ENCODE measurements around the gene TLR1.
"Not testable (repeated sequence)": the region's sequence is repeated elsewhere in the genome, so short reads cannot be mapped to it uniquely, and the experiment has no call there.

TLR1 gene

DNA sequence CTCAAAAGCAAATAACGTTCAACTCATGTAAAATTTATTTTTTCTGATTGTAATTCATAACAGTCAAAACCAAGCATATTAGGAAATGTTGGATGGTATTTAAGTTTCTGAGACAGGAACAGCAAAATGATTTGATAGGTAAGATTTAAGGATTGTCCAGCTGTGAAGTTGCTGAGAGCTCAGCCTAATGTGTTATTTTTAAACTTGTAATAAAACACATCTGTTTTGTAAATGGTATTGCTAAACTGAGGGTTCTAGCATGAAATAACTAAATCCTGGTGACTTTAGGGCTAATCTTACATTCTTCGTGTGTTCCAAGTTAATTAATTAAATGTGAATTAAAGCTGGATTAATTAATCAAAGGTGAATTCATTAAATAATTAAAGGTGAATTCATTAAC is 35.1 kb downstream of the TLR1 start:
- Histone ChIP-seq H3K4me1 (ENCODE audit: control insufficient read depth, insufficient read depth, low read length) (peaks cover 11% of the 10 kb centered on the region), H3K36me3 (ENCODE audit: insufficient read depth, low read length) (no peaks in the 10 kb centered on the region), H3K4me3 (ENCODE audit: low read length) (no peak overlapping the region), H3K27me3 (ENCODE audit: control insufficient read depth, insufficient read depth, low read length) (no peaks in the 10 kb centered on the region), H3K4me2 (ENCODE audit: low read length) (peak overlapping the region; percentile 60), H3K9ac (ENCODE audit: low read depth, low read length) (no peak overlapping the region), H3K9me3 (replicated peaks; ENCODE audit: low read length) (no peaks in the 10 kb centered on the region)

GRCh38 chr4:38768968-38769394 is 35.6 kb downstream of the TLR1 start:
- no peaks in the 10 kb centered on the region for H3K36me3 ChIP-seq (ENCODE audit: insufficient read depth, low read length)
- peak overlapping the region; percentile 60 for H3K4me2 ChIP-seq (ENCODE audit: low read length)
- H3K9me3 ChIP-seq (replicated peaks; ENCODE audit: low read length) = no peaks in the 10 kb centered on the region
- no peaks in the 10 kb centered on the region for H3K27me3 ChIP-seq (ENCODE audit: control insufficient read depth, insufficient read depth, low read length)
- H3K4me1 ChIP-seq (ENCODE audit: control insufficient read depth, insufficient read depth, low read length) = peaks cover 11% of the 10 kb centered on the region
- no peak overlapping the region for H3K9ac ChIP-seq (ENCODE audit: low read depth, low read length)
- H3K4me3 ChIP-seq (ENCODE audit: low read length) = no peak overlapping the region

- H3K27me3 ChIP-seq (ENCODE audit: control insufficient read depth, insufficient read depth, low read length); H3K9ac ChIP-seq (ENCODE audit: low read depth, low read length); H3K4me3 ChIP-seq (ENCODE audit: low read length); H3K36me3 ChIP-seq (ENCODE audit: insufficient read depth, low read length); H3K9me3 ChIP-seq (replicated peaks; ENCODE audit: low read length); H3K4me2 ChIP-seq (ENCODE audit: low read length): not testable (repeated sequence)
- peaks cover 11% of the 10 kb centered on the region for H3K4me1 ChIP-seq (ENCODE audit: control insufficient read depth, insufficient read depth, low read length)
Observed at GRCh38 chr4:38766940-38767339, 37.7 kb downstream of the TLR1 start.

DNA sequence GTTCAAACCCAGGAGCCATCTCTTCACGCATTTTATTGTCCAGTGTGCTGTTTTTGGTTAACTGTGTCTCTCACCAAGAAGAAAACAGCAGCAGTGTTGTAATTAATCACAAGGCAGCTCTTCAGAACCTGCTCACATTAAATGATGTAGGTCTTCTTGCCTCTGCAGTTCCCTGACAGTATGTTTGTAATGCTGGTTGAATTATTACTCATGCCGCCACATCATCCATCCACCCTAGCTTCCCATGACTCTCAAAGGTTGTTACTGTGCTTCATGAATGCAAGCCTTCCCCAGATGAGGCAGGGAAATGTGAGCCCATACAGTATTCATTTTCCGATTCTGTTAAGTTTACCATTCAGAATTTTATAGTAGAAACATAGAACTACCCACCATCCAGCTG is 39.2 kb downstream of the TLR1 start:
- Histone ChIP-seq H3K4me1 (ENCODE audit: control insufficient read depth, insufficient read depth, low read length) (peaks cover 11% of the 10 kb centered on the region), H3K4me2 (ENCODE audit: low read length) (no peak overlapping the region)

GRCh38 chr4:38764277-38764676 is 40.3 kb downstream of the TLR1 start:
- Histone ChIP-seq H3K9me3 (replicated peaks; ENCODE audit: low read length) (no peaks in the 10 kb centered on the region), H3K9ac (ENCODE audit: low read depth, low read length) (no peak overlapping the region), H3K27me3 (ENCODE audit: control insufficient read depth, insufficient read depth, low read length) (no peaks in the 10 kb centered on the region), H3K36me3 (ENCODE audit: insufficient read depth, low read length) (no peaks in the 10 kb centered on the region), H3K4me1 (ENCODE audit: control insufficient read depth, insufficient read depth, low read length) (peaks cover 6% of the 10 kb centered on the region), H3K4me3 (ENCODE audit: low read length) (no peak overlapping the region), H3K4me2 (ENCODE audit: low read length) (no peak overlapping the region)

More for the DNA sequence above, 39.2 kb downstream of the TLR1 start:
- no peaks in the 10 kb centered on the region for H3K27me3 ChIP-seq (ENCODE audit: control insufficient read depth, insufficient read depth, low read length)
- H3K9me3 ChIP-seq (replicated peaks; ENCODE audit: low read length) = no peaks in the 10 kb centered on the region
- no peak overlapping the region for H3K9ac ChIP-seq (ENCODE audit: low read depth, low read length)
- no peak overlapping the region for H3K4me3 ChIP-seq (ENCODE audit: low read length)
- H3K36me3 ChIP-seq (ENCODE audit: insufficient read depth, low read length) = no peaks in the 10 kb centered on the region

DNA sequence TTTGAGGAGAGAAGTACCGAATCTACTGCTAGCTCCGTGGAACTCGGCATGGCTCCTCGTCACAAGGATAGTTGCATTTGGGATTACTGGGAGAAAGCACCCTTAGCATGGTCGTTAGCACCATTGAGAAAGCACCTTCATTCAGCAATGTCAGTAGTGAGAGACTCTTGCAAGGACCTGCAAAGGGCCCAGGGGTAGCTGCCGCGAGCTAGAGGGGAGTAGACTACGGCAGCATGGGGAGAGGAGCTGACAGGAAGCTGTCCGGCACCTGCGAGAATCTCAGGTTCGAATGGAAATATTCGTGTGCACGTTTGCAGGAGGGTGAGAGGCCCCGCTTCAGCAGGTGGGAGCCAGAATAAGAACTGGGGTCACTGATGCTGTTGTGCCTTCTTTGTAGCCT is 42.0 kb downstream of the TLR1 start:
- H3K9ac ChIP-seq (ENCODE audit: low read depth, low read length) = no peak overlapping the region
- H3K4me1 ChIP-seq (ENCODE audit: control insufficient read depth, insufficient read depth, low read length) = no peaks in the 10 kb centered on the region
- H3K9me3 ChIP-seq (replicated peaks; ENCODE audit: low read length) = no peaks in the 10 kb centered on the region
- no peak overlapping the region for H3K4me2 ChIP-seq (ENCODE audit: low read length)
- H3K4me3 ChIP-seq (ENCODE audit: low read length) = no peak overlapping the region
- H3K36me3 ChIP-seq (ENCODE audit: insufficient read depth, low read length) = no peaks in the 10 kb centered on the region
- H3K27me3 ChIP-seq (ENCODE audit: control insufficient read depth, insufficient read depth, low read length) = no peaks in the 10 kb centered on the region

- Histone ChIP-seq H3K27me3 (ENCODE audit: control insufficient read depth, insufficient read depth, low read length) (no peaks in the 10 kb centered on the region), H3K4me3 (ENCODE audit: low read length) (no peak overlapping the region), H3K4me2 (ENCODE audit: low read length) (no peak overlapping the region), H3K9me3 (replicated peaks; ENCODE audit: low read length) (no peaks in the 10 kb centered on the region), H3K36me3 (ENCODE audit: insufficient read depth, low read length) (no peaks in the 10 kb centered on the region), H3K4me1 (ENCODE audit: control insufficient read depth, insufficient read depth, low read length) (no peaks in the 10 kb centered on the region), H3K9ac (ENCODE audit: low read depth, low read length) (no peak overlapping the region)
Observed at GRCh38 chr4:38759790-38760122, 44.8 kb downstream of the TLR1 start.

- no peaks in the 10 kb centered on the region for H3K27me3 ChIP-seq (ENCODE audit: control insufficient read depth, insufficient read depth, low read length)
- H3K4me3 ChIP-seq (ENCODE audit: low read length) = no peak overlapping the region
- H3K4me2 ChIP-seq (ENCODE audit: low read length) = peak overlapping the region; percentile 32
- no peaks in the 10 kb centered on the region for H3K9me3 ChIP-seq (replicated peaks; ENCODE audit: low read length)
- H3K36me3 ChIP-seq (ENCODE audit: insufficient read depth, low read length) = no peaks in the 10 kb centered on the region
- H3K4me1 ChIP-seq (ENCODE audit: control insufficient read depth, insufficient read depth, low read length) = no peaks in the 10 kb centered on the region
- peak overlapping the region; percentile 15 for H3K9ac ChIP-seq (ENCODE audit: low read depth, low read length)
Observed at GRCh38 chr4:38759113-38759789, 45.3 kb downstream of the TLR1 start.

- no peak overlapping the region for H3K4me3 ChIP-seq (ENCODE audit: low read length)
- H3K4me2 ChIP-seq (ENCODE audit: low read length) = no peak overlapping the region
- no peaks in the 10 kb centered on the region for H3K36me3 ChIP-seq (ENCODE audit: insufficient read depth, low read length)
- no peak overlapping the region for H3K9ac ChIP-seq (ENCODE audit: low read depth, low read length)
- H3K27me3 ChIP-seq (ENCODE audit: control insufficient read depth, insufficient read depth, low read length) = no peaks in the 10 kb centered on the region
- H3K4me1 ChIP-seq (ENCODE audit: control insufficient read depth, insufficient read depth, low read length) = peaks cover 6% of the 10 kb centered on the region
- no peaks in the 10 kb centered on the region for H3K9me3 ChIP-seq (replicated peaks; ENCODE audit: low read length)
Observed at GRCh38 chr4:38757945-38758600, 46.5 kb downstream of the TLR1 start.

DNA sequence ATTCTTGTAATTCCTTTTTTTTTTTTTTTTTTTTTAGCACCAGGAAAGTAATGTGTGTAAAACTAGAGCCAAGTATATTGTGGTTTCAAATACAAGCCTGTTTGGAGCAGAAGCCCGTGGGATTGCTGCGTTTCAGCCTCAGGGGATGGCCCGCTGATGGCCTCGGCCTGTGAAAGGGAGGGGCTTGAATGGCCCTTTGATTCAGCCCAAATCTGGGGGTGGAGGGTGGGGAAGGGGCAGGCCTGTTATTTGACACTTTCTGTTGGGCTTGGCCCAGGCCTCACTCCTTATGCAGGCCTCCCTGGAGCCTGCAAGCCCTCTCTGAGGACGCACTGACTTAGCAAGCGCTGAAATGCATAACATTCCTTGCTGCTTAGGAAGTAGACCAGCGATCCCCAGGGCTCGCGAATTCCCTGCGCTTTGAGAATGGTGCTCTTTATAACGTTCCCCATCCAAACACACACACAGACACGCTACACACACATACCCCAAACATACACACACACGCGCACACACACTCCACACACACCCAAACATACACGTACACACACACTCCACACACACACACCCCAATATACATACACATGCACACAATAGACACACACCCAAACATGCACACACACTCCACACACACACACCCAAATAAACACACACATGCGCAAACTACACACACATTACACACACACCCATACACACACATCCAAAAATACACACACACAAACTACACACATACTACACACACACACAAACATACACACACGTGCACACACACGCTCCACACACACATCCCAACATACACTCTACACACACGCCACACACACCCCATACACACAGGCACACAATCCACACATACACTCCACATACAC is 51.4 kb downstream of the TLR1 start:
- Histone ChIP-seq H3K9me3 (replicated peaks; ENCODE audit: low read length) (no peaks in the 10 kb centered on the region), H3K9ac (ENCODE audit: low read depth, low read length) (peak overlapping the region; percentile 37), H3K27me3 (ENCODE audit: control insufficient read depth, insufficient read depth, low read length) (no peaks in the 10 kb centered on the region), H3K4me1 (ENCODE audit: control insufficient read depth, insufficient read depth, low read length) (peaks cover 21% of the 10 kb centered on the region), H3K4me3 (ENCODE audit: low read length) (peak overlapping the region; percentile 33), H3K4me2 (ENCODE audit: low read length) (peak overlapping the region; percentile 73), H3K36me3 (ENCODE audit: insufficient read depth, low read length) (no peaks in the 10 kb centered on the region)

- H3K27me3 ChIP-seq (ENCODE audit: control insufficient read depth, insufficient read depth, low read length) = no peaks in the 10 kb centered on the region
- peak overlapping the region; percentile 37 for H3K9ac ChIP-seq (ENCODE audit: low read depth, low read length)
- H3K4me1 ChIP-seq (ENCODE audit: control insufficient read depth, insufficient read depth, low read length) = peaks cover 21% of the 10 kb centered on the region
- H3K9me3 ChIP-seq (replicated peaks; ENCODE audit: low read length) = no peaks in the 10 kb centered on the region
- no peaks in the 10 kb centered on the region for H3K36me3 ChIP-seq (ENCODE audit: insufficient read depth, low read length)
- H3K4me2 ChIP-seq (ENCODE audit: low read length) = peak overlapping the region; percentile 73
- H3K4me3 ChIP-seq (ENCODE audit: low read length) = peak overlapping the region; percentile 33
Observed at GRCh38 chr4:38752372-38752940, 52.1 kb downstream of the TLR1 start.
